HEK293 (cell line): Measurements from ENCODE around the gene CLNK.

ENCODE experiments used
- CTCF ChIP-seq: fragments of 450-650 bp; formaldehyde crosslinking; IDR thresholded peaks from 2 replicates; pipeline ENCODE4 v1.5.1; 2016; ENCODE audit warnings: missing biosample characterization, missing genetic modification characterization
- YY1 ChIP-seq: fragments of 450-650 bp; formaldehyde crosslinking; IDR thresholded peaks from 2 replicates; pipeline ENCODE4 v1.5.1; 2018; ENCODE audit warnings: missing biosample characterization, missing genetic modification characterization
- ZNF138 ChIP-seq: fragments of 450-650 bp; formaldehyde crosslinking; IDR thresholded peaks from 2 replicates; pipeline ENCODE4 v1.5.1; 2016; ENCODE audit warnings: missing biosample characterization, missing genetic modification characterization, borderline replicate concordance
- ZNF140 ChIP-seq: fragments of 450-650 bp; formaldehyde crosslinking; IDR thresholded peaks from 2 replicates; pipeline ENCODE4 v1.5.1; 2016; ENCODE audit warnings: missing biosample characterization, missing genetic modification characterization
- ZNF146 ChIP-seq: fragments of 450-650 bp; formaldehyde crosslinking; IDR thresholded peaks from 2 replicates; pipeline ENCODE4 v1.5.1; 2016; ENCODE audit warnings: missing biosample characterization, missing genetic modification characterization
- ZNF202 ChIP-seq: fragments of 450-650 bp; formaldehyde crosslinking; IDR thresholded peaks from 2 replicates; pipeline ENCODE4 v1.5.1; 2016; ENCODE audit warnings: missing biosample characterization, missing genetic modification characterization, borderline replicate concordance
- ZNF274 ChIP-seq, 2 experiments: fragments of 200-500 bp in 1 of 2; fragments of 450-650 bp in 1 of 2; sonication (Bioruptor generic) in 1 of 2; formaldehyde crosslinking in 1 of 2; IDR thresholded peaks; 2 replicates each; pipeline versions ENCODE4 v1.5.1 to v1.6.1; 2014 to 2016; ENCODE audit warnings: borderline replicate concordance in 1 of 2, inconsistent platforms in 1 of 2, low read length in 1 of 2, missing biosample characterization in 1 of 2, missing genetic modification characterization in 1 of 2
- ZNF501 ChIP-seq: fragments of 450-650 bp; formaldehyde crosslinking; IDR thresholded peaks from 2 replicates; pipeline ENCODE4 v1.5.1; 2016; ENCODE audit warnings: missing biosample characterization, missing genetic modification characterization
- ZNF518A ChIP-seq: fragments of 450-650 bp; formaldehyde crosslinking; conservative IDR thresholded peaks from 2 replicates; pipeline ENCODE4 v1.5.1; 2016; ENCODE audit warnings: low read depth, missing biosample characterization, missing genetic modification characterization
- ZNF530 ChIP-seq: fragments of 450-650 bp; formaldehyde crosslinking; IDR thresholded peaks from 2 replicates; pipeline ENCODE4 v1.5.1; 2016; ENCODE audit warnings: low read depth, missing biosample characterization, missing genetic modification characterization
- ZNF747 ChIP-seq: fragments of 450-650 bp; formaldehyde crosslinking; IDR thresholded peaks from 2 replicates; pipeline ENCODE4 v1.5.1; 2016; ENCODE audit warnings: missing biosample characterization, missing genetic modification characterization

- no peak for TF ChIP-seq ZNF146 (tag by site-specific recombination)
- no peak for TF ChIP-seq ZNF140 (tag by site-specific recombination)
- TF ChIP-seq ZNF501 = no peak
- TF ChIP-seq ZNF518A (tag by site-specific recombination) = no peak
- TF ChIP-seq ZNF202 (tag by site-specific recombination) = no peak
- TF ChIP-seq ZNF747 = no peak
- TF ChIP-seq YY1 (tag by site-specific recombination) = no peak
- no peak for TF ChIP-seq CTCF (tag by site-specific recombination)
- TF ChIP-seq ZNF138 = no peak
- TF ChIP-seq ZNF274 (IDR thresholded peaks at IDR 0.05; ENCODE audit: low read length) = no peak
- no peak for TF ChIP-seq ZNF274 (tag by site-specific recombination; IDR thresholded peaks at IDR 0.05; ENCODE audit: borderline replicate concordance)
- TF ChIP-seq ZNF530 (tag by site-specific recombination) = no peak
Measured at GRCh38 chr4:10579648-10580047, 104.9 kb downstream of the CLNK start.
